Epithelial cell of esophagus (primary cell): ENCODE results near the gene LARP1.
"Not testable (repeated sequence)": the region's sequence is repeated elsewhere in the genome, so short reads cannot be mapped to it uniquely, and the experiment has no call there.

ENCODE experiments used
- DNase-seq: peaks from one replicate; pipeline ENCODE4 v3.0.0; 2010; ENCODE audit warnings: low read depth
- H3K4me3 ChIP-seq: 2 replicates; pipeline ENCODE4 v1.5.1; 2011; ENCODE audit warnings: mild to moderate bottlenecking, low read length, control low read depth
- TF ChIP-seq, protein P1 (sequence below): IDR thresholded peaks from 2 replicates; pipeline ENCODE4 v1.5.1; 2011; ENCODE audit warnings: low read depth, mild to moderate bottlenecking, low read length, control low read depth, inconsistent platforms; ENCODE audit not compliant: insufficient read depth; ENCODE audit errors: missing control alignments

Gene LARP1

DNA sequence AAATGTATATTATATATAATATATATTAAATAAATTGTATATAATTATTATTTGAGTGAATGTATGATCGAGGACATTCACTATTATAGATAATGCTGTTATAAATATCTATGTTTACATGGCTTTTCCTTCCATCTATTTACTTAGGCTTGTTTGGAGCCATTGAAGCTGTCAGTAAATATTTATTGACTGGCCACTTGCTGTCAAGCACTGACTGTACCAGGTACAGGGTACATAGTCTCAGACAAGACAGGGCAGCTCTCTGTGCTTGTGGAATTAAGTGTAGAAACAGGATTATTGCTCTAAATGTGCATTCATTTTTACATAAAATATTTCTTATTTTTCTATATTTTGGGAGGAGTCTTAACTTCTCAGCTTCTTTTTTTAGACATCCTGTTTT lies 78.9 kb downstream of the LARP1 start:
- no peak for DNase-seq
- TF ChIP-seq, protein P1, sequence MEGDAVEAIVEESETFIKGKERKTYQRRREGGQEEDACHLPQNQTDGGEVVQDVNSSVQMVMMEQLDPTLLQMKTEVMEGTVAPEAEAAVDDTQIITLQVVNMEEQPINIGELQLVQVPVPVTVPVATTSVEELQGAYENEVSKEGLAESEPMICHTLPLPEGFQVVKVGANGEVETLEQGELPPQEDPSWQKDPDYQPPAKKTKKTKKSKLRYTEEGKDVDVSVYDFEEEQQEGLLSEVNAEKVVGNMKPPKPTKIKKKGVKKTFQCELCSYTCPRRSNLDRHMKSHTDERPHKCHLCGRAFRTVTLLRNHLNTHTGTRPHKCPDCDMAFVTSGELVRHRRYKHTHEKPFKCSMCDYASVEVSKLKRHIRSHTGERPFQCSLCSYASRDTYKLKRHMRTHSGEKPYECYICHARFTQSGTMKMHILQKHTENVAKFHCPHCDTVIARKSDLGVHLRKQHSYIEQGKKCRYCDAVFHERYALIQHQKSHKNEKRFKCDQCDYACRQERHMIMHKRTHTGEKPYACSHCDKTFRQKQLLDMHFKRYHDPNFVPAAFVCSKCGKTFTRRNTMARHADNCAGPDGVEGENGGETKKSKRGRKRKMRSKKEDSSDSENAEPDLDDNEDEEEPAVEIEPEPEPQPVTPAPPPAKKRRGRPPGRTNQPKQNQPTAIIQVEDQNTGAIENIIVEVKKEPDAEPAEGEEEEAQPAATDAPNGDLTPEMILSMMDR, result no peak
- peak overlapping the region; percentile 3 for H3K4me3 ChIP-seq

DNA sequence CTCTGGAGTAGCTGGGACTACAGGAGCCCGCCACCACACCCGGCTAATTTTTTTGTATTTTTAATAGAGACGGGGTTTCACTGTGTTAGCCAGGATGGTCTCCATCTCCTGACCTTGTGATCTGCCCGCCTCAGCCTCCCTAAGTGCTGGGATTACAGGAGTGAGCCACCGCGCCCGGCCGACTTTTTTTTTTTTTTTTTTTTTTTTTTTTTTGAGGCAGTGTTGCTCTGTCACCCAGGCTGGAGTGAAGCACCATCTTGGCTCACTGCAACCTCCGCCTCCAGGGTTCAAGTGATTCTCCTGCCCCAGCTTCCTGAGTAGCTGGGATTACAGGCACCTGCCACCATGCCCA lies 80.5 kb downstream of the LARP1 start:
- H3K4me3 ChIP-seq, DNase-seq: not testable (repeated sequence)

DNA sequence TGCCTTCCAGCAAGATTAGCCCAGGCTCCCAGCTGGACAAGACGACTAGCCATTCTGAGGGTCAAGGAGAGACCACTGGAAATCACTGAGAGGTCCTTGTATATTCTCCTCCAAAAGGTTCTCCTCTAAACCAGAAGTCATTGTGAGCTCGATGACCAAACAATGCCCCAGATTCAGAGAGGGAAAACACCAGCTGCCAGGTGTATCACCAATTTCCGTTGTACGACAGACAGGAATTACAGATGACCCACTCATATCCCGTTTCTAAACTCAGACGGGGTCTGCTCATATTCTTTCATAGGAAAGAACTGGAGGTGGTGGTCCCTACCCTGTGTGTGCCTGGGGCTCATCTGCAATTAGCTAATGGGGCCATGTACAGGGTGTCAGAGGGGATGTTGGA lies 81.0 kb downstream of the LARP1 start:
- TF ChIP-seq, protein P1, result no peak
- no peak overlapping the region for H3K4me3 ChIP-seq
- DNase-seq, result no peak

DNA sequence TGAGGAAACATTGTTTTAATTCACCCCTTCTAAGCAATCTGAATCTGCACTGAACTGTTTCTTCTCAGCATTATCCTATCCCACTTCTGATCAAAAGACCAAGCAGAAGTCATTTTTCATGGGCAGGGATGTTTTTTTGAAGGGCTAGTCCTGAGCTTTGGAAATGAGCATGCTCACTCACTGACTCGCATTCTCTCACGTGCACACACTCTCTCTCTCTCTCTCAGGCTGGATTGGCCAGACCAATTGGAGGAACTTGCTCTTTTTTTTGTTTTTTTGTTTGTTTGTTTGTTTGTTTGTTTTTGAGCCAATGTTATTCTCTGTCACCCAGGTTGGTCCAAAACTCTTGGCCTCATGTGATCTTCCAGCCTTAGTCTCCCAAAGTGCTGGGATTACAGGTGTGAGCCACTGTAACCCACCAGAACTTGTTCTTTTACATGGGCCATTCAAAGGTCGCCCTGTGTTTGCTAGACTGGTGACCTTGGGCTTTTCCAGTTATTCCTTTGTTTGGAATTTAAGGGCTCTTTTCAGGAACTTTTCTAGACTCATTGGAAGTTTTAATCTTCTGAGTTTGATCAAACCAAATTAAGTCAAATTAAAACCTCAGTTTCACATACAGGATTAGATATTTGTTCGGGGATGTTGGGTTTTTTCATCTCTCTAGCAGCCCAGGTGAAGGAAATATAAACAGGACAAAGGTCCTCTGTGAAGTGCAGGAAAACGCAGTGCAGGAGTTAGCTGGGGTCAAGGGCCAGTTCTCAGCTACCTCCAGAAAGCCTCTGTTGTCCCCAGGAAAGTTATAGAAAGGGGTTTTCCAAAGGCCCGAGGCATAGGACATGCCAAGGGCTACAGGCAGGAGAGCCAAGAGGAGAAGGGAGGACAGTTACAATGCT lies 82.1 kb downstream of the LARP1 start:
- TF ChIP-seq, protein P1, result no peak
- no peak for DNase-seq
- H3K4me3 ChIP-seq, result no peak overlapping the region

DNA sequence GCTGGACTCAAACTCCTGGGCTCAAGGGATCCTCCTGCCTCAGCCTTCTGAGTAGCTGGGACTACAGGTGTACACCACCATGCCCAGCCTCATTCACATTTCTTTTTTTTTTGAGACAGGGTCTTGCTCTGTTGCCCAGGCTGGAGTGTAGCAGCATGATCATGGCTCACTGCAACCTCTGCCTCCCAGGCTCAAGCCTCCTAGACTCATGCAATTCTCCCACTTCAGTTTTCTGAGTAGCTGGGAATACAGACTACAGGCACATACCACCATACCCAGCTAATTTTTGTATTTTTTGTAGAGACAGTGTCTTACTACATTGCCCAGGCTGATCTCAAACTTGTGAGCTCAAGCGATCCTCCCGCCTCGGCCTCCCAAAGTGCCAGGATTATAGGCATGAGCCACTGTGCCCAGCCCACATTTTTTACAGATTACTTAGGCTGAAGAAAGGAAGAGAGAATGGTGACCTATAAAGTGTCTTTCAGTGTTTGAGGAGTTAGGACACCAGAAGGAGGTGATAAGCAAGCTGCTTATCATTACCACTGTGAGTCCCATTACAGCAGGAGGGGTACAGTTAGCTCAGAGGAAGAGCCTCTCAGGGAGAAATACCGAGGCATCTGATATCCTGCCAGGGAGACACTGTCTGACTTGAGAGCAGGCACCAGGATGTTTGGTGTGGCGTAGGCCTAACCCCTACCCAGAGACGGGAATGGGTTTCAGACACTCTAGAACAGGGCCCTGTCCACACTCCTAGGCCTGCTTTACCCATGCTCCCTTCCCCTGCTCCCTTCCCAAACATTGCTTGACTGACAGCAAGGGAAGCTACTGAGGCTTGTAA lies 85.5 kb downstream of the LARP1 start:
- H3K4me3 ChIP-seq, result no peak overlapping the region
- TF ChIP-seq, protein P1, result no peak
- no peak for DNase-seq

DNA sequence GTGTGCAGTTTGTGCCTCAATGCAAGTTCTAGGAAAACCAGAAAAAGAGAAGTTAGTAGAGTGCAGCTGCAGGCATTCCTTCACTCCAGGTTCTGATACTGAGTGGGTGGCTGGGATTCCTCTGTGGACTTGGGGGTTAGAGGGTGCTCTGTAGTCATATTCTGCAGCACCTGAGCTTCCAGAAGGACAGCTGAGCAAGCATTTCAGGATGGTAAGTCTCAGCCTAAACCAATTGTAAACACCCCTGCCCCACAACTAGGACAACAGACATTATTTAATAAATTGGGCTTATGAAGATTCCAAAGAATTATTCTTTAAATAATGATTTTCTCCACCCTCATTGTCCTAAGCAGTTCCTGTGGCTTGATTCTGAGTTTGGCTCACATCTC lies 86.1 kb downstream of the LARP1 start:
- TF ChIP-seq, protein P1, result no peak
- DNase-seq, result no peak
- H3K4me3 ChIP-seq, result no peak overlapping the region

DNA sequence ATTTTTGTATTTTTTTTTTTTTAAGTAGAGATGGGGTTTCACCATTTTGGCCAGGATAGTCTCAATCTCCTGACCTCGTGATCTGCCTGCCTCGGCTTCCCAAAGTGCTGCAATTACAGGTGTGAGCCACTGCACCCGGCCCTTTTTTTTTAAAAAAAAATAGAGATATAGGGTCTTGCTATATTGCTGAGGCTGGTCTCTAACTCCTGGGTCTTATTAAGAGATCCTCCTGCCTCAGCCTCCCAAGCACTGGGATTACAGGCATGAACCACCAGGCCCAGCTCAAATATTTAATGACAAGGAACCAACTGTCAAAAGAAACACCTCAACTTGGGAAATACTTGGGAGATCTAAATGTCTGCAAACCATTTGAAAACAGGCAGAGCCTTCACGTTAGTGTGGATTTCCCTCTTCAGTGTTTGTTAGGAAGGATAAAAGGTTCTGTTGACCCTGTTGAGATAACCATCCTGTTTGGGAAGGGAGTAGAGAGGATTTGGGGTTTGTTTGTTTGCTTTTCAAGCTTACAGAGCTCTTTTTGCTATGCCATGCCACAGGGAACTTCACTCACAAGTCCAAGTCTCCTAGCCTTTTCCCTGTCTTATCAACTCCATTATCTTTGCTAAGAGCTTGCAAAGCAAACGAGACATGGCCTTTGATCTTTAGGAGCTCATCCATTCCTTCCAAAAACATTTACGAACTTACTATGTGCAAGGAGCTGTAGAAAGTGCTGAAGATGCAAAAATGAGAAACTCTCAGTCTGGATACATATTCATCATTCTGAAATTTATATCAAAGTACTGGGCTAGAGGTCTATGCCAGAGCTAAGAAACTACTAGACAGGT lies 87.7 kb downstream of the LARP1 start:
- no peak for DNase-seq
- H3K4me3 ChIP-seq, result no peak overlapping the region
- TF ChIP-seq, protein P1, result no peak
